Natural killer cell (primary cell): Measurements from ENCODE around the gene SLC4A5. TPM values are rescaled to one million over a fixed set of nuclear protein-coding genes. Genes with fewer than 3 reads are reported as not detected.

ENCODE experiments used
- ATAC-seq, 3 donors: fragments of 150-1000 bp in 2 of 3; fragments of 200-7000 bp in 1 of 3; cut with Tn5 transposase; 1 replicate in 1 of 3; 2 replicates in 2 of 3; pipeline ENCODE4 v1.10.0; 2021; ENCODE audit warnings: mild to moderate bottlenecking in 2 of 3, moderate library complexity in 2 of 3
- DNase-seq, 2 donors: peaks; one replicate each; pipeline versions ENCODE4 v3.0.0 to v3.0.0-alpha.2; 2013 to 2021; ENCODE audit warnings: mixed read lengths in 1 of 2
- H3K27ac ChIP-seq: one replicate; pipeline ENCODE4 v1.5.1; 2013; ENCODE audit warnings: mild to moderate bottlenecking, low read length
- H3K27me3 ChIP-seq: one replicate; pipeline ENCODE4 v1.6.1; 2013; ENCODE audit warnings: low read length; ENCODE audit not compliant: control insufficient read depth, insufficient read depth
- H3K36me3 ChIP-seq: one replicate; pipeline ENCODE4 v1.6.1; 2013; ENCODE audit warnings: low read length; ENCODE audit not compliant: control insufficient read depth, insufficient read depth
- H3K4me1 ChIP-seq: one replicate; pipeline ENCODE4 v1.6.1; 2013; ENCODE audit warnings: low read length; ENCODE audit not compliant: control insufficient read depth, insufficient read depth
- H3K4me3 ChIP-seq: one replicate; pipeline ENCODE4 v1.5.1; 2013; ENCODE audit warnings: low read length
- H3K9me3 ChIP-seq: one replicate; pipeline ENCODE4 v1.6.1; 2013; ENCODE audit warnings: low read length; ENCODE audit not compliant: control insufficient read depth, insufficient read depth
- H3K27ac Mint-ChIP-seq, 2 donors: one replicate each; pipeline ENCODE4 v1.8.0; 2022; ENCODE audit warnings: mild to moderate bottlenecking in 2 of 2, mixed read lengths in 2 of 2, moderate library complexity in 1 of 2
- H3K27me3 Mint-ChIP-seq, 2 donors: one replicate each; pipeline ENCODE4 v1.8.0; 2022; ENCODE audit warnings: low read depth in 2 of 2, mixed read lengths in 2 of 2
- H3K36me3 Mint-ChIP-seq: one replicate; pipeline ENCODE4 v1.8.0; 2022; ENCODE audit warnings: mixed read lengths
- H3K4me1 Mint-ChIP-seq, 2 donors: one replicate each; pipeline ENCODE4 v1.8.0; 2022; ENCODE audit warnings: mixed read lengths in 2 of 2
- H3K4me3 Mint-ChIP-seq: one replicate; pipeline ENCODE4 v1.8.0; 2022; ENCODE audit warnings: mild to moderate bottlenecking, moderate library complexity, mixed read lengths
- H3K9me3 Mint-ChIP-seq, 2 donors: one replicate each; pipeline ENCODE4 v1.8.0; 2022; ENCODE audit warnings: mixed read lengths in 2 of 2
- CTCF ChIP-seq: fragments of 200-600 bp; IDR thresholded peaks from one replicate; pipeline ENCODE4 v1.8.0; 2022; ENCODE audit warnings: antibody characterized with exemption
- WGBS: methylation state at CpG from one replicate; pipeline ENCODE4 v1.1.7; 2013; ENCODE audit warnings: missing lambda C conversion rate; ENCODE audit not compliant: insufficient coverage; 5-methylcytosine and 5-hydroxymethylcytosine counted together
- intact Hi-C: fragments of 100-400 bp; cut with micrococcal nuclease; formaldehyde crosslinking; loops from one replicate; pipeline ENCODE4 v1.14.2; 2022
- total RNA-seq, 4 donors: library from RNA; stranded (reverse); fragments of 120-200 nt in 1 of 4; gene quantifications; one replicate each; pipeline versions ENCODE4 v1.2.3 to v1.2.4, GENCODE V29; 2013 to 2022

Gene SLC4A5
- total RNA-seq, 3 donors from 2014 or later (not counting 1 experiment from before 2014, with no cell fraction given) = 5.3 to 8.4 (median 8.0) TPM

GRCh38 chr2:74385396-74385795 lies 42.2 kb upstream of the SLC4A5 start:
- no peak overlapping the region for H3K4me3 Mint-ChIP-seq
- ATAC-seq (no peak), DNase-seq (no peak)
- no peaks in the 10 kb centered on the region for H3K9me3 Mint-ChIP-seq
- H3K36me3 Mint-ChIP-seq = no peaks in the 10 kb centered on the region
- TF ChIP-seq CTCF = no peak
- intact Hi-C loops = no loop called here
- H3K4me3 ChIP-seq = no peak overlapping the region
- H3K27me3 ChIP-seq = no peaks in the 10 kb centered on the region
- no peaks in the 10 kb centered on the region for H3K27me3 Mint-ChIP-seq
- H3K36me3 ChIP-seq = peaks cover 8% of the 10 kb centered on the region
- no peaks in the 10 kb centered on the region for H3K9me3 ChIP-seq
- 93% methylated on average over 8 of the region's 8 CpGs for WGBS
- H3K4me1 Mint-ChIP-seq = peaks cover 13 to 16% of the 10 kb centered on the region in 2 donors
- no peak overlapping the region for H3K27ac ChIP-seq
- H3K27ac Mint-ChIP-seq = no peak overlapping the region
- peaks cover 5% of the 10 kb centered on the region for H3K4me1 ChIP-seq

- Mint-ChIP-seq H3K36me3 (no peaks in the 10 kb centered on the region), H3K27ac (no peak overlapping the region), H3K4me3 (no peak overlapping the region), H3K9me3 (no peaks in the 10 kb centered on the region), H3K27me3 (no peaks in the 10 kb centered on the region), H3K4me1 (peaks cover 27 to 29% of the 10 kb centered on the region in 2 donors)
- TF ChIP-seq CTCF = no peak
- 89% methylated on average over 3 of the region's 3 CpGs for WGBS
- DNase-seq (no peak), ATAC-seq (no peak)
- Histone ChIP-seq H3K4me1 (peaks cover 18% of the 10 kb centered on the region), H3K36me3 (peaks cover 8% of the 10 kb centered on the region), H3K4me3 (no peak overlapping the region), H3K9me3 (no peaks in the 10 kb centered on the region), H3K27ac (no peak overlapping the region), H3K27me3 (no peaks in the 10 kb centered on the region)
- intact Hi-C loops = no loop called here
Measured at GRCh38 chr2:74384051-74384450, 40.8 kb upstream of the SLC4A5 start.

- Mint-ChIP-seq H3K27ac (no peak overlapping the region), H3K4me3 (no peak overlapping the region), H3K36me3 (no peaks in the 10 kb centered on the region), H3K4me1 (peaks cover 34 to 36% of the 10 kb centered on the region in 2 donors), H3K27me3 (no peaks in the 10 kb centered on the region), H3K9me3 (no peaks in the 10 kb centered on the region)
- ATAC-seq (no peak), DNase-seq (no peak)
- peaks cover 18% of the 10 kb centered on the region for H3K4me1 ChIP-seq
- intact Hi-C loops = no loop called here
- H3K4me3 ChIP-seq = no peak overlapping the region
- H3K27ac ChIP-seq = no peak overlapping the region
- WGBS = 89% methylated on average over 1 of the region's 1 CpG
- H3K36me3 ChIP-seq = peaks cover 8% of the 10 kb centered on the region
- H3K27me3 ChIP-seq = no peaks in the 10 kb centered on the region
- no peaks in the 10 kb centered on the region for H3K9me3 ChIP-seq
- no peak for TF ChIP-seq CTCF
Measured at GRCh38 chr2:74383254-74383653, 40.0 kb upstream of the SLC4A5 start.

- Histone ChIP-seq H3K27ac (no peak overlapping the region), H3K36me3 (peaks cover 18% of the 10 kb centered on the region), H3K27me3 (no peaks in the 10 kb centered on the region), H3K4me3 (no peak overlapping the region), H3K4me1 (peaks cover 20% of the 10 kb centered on the region), H3K9me3 (no peaks in the 10 kb centered on the region)
- TF ChIP-seq CTCF = no peak
- peaks cover 46 to 50% of the 10 kb centered on the region in 2 donors for H3K4me1 Mint-ChIP-seq
- 89% methylated on average over 1 of the region's 3 CpGs for WGBS
- no peak for ATAC-seq
- no peaks in the 10 kb centered on the region for H3K9me3 Mint-ChIP-seq
- intact Hi-C loops = no loop called here
- no peak for DNase-seq
- H3K4me3 Mint-ChIP-seq = no peak overlapping the region
- peak overlapping the region in 1 of 2 donors; percentile 50 for H3K27ac Mint-ChIP-seq
- no peaks in the 10 kb centered on the region for H3K36me3 Mint-ChIP-seq
- no peaks in the 10 kb centered on the region for H3K27me3 Mint-ChIP-seq
Measured at GRCh38 chr2:74381751-74382150, 38.5 kb upstream of the SLC4A5 start.
